ENCODE data around the gene CACNB3.

DNA sequence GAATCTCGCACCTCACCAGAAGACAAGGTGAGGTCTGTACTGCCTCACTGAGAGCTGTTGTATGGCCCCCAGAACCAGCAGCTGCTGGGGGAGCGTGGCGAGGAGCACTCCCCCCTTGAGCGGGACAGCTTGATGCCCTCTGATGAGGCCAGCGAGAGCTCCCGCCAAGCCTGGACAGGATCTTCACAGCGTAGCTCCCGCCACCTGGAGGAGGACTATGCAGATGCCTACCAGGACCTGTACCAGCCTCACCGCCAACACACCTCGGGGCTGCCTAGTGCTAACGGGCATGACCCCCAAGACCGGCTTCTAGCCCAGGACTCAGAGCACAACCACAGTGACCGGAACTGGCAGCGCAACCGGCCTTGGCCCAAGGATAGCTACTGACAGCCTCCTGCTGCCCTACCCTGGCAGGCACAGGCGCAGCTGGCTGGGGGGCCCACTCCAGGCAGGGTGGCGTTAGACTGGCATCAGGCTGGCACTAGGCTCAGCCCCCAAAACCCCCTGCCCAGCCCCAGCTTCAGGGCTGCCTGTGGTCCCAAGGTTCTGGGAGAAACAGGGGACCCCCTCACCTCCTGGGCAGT is 9.3 kb downstream of the CACNB3 start:
- TF ChIP-seq, protein P1, sequence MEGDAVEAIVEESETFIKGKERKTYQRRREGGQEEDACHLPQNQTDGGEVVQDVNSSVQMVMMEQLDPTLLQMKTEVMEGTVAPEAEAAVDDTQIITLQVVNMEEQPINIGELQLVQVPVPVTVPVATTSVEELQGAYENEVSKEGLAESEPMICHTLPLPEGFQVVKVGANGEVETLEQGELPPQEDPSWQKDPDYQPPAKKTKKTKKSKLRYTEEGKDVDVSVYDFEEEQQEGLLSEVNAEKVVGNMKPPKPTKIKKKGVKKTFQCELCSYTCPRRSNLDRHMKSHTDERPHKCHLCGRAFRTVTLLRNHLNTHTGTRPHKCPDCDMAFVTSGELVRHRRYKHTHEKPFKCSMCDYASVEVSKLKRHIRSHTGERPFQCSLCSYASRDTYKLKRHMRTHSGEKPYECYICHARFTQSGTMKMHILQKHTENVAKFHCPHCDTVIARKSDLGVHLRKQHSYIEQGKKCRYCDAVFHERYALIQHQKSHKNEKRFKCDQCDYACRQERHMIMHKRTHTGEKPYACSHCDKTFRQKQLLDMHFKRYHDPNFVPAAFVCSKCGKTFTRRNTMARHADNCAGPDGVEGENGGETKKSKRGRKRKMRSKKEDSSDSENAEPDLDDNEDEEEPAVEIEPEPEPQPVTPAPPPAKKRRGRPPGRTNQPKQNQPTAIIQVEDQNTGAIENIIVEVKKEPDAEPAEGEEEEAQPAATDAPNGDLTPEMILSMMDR (conservative IDR thresholded peaks at IDR 0.05; ENCODE audit: low read depth, low read length) = no peak
- TF ChIP-seq EZH2 (IDR thresholded peaks at IDR 0.05; ENCODE audit: borderline replicate concordance, low read depth, low read length, poor library complexity, severe bottlenecking) = no peak
